Tibial nerve (tissue), 4 donors: ENCODE measurements around the gene DCAF15. TPM values are rescaled to one million over a fixed set of nuclear protein-coding genes. Genes with fewer than 3 reads are reported as not detected.

Experiments
- DNase-seq, 2 donors: peaks; one replicate each; pipeline ENCODE4 v3.0.0-alpha.2; 2019; ENCODE audit warnings: low spot score in 2 of 2
- H3K27ac ChIP-seq, 4 donors: fragments of 200-600 bp; sonication (generic) in 3 of 4; one replicate each; pipeline ENCODE4 v1.5.1; 2017 to 2019; ENCODE audit warnings: mild to moderate bottlenecking in 1 of 4
- H3K27me3 ChIP-seq, 2 donors: fragments of 200-600 bp; sonication (generic) in 1 of 2; one replicate each; pipeline versions ENCODE4 v1.5.1 to v1.6.0; 2017 to 2019
- H3K36me3 ChIP-seq, 3 donors: fragments of 200-600 bp; sonication (generic); one replicate each; pipeline ENCODE4 v1.5.1; 2018 to 2019
- H3K4me1 ChIP-seq, 4 donors: fragments of 200-600 bp; sonication (generic) in 3 of 4; one replicate each; pipeline ENCODE4 v1.5.1; 2017 to 2019
- H3K4me3 ChIP-seq, 4 donors: fragments of 200-600 bp; sonication (generic) in 3 of 4; one replicate each; pipeline ENCODE4 v1.5.1; 2017 to 2019; ENCODE audit warnings: mild to moderate bottlenecking in 1 of 4, moderate library complexity in 1 of 4
- H3K9me3 ChIP-seq, 4 donors: fragments of 200-600 bp; sonication (generic) in 3 of 4; one replicate each; pipeline ENCODE4 v1.5.1; 2017 to 2019
- EP300 ChIP-seq, 2 donors: sonication (generic); formaldehyde crosslinking; IDR thresholded peaks; one replicate each; pipeline ENCODE4 v1.6.1; 2017; ENCODE audit warnings: antibody characterized with exemption in 2 of 2, mild to moderate bottlenecking in 1 of 2
- POLR2A ChIP-seq, 2 donors: fragments of 450-650 bp; IDR thresholded peaks; one replicate each; pipeline ENCODE4 v1.6.1; 2017; ENCODE audit warnings: antibody characterized with exemption in 2 of 2, mild to moderate bottlenecking in 2 of 2, moderate library complexity in 2 of 2
- WGBS, 2 donors: methylation state at CpG; one replicate each; pipeline ENCODE4 v1.1.5; 2018; 5-methylcytosine and 5-hydroxymethylcytosine counted together
- total RNA-seq, 4 donors: library from RNA; depleted of rRNA; stranded (reverse); fragments of >200 nt; gene quantifications; one replicate each; pipeline ENCODE4 v1.1.0, GENCODE V29; 2016
- TF ChIP-seq, protein P1 (sequence below), 5 experiments: fragments of 200-600 bp in 3 of 5; fragments of 450-650 bp in 2 of 5; sonication (generic) in 3 of 5; IDR thresholded peaks; one replicate each; pipeline ENCODE4 v1.5.1; 2016 to 2019; ENCODE audit warnings: antibody characterized with exemption in 5 of 5, mild to moderate bottlenecking in 3 of 5, moderate library complexity in 2 of 5

Gene DCAF15
- total RNA-seq, 4 donors from 2014 or later: 14.3 to 31.5 (median 19.3) TPM

DNA sequence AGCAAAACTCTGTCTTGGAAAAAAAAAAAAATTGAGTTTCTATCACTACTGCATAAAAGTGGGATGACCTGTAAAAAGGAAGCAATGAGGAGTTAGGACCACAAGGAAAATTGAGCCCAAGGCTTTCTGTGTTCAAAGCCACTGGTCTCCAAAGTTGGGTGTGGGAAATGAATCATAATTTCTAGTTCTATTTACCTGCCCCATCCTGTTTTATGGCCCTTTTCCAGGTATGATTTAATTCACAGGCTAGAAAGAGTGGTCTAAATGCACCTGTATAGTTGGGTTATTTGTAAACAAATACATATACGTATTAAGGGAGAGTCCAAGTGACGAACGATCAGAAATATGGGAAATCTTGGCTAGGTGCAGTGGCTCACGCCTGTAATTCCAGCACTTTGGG, 5.9 kb upstream of the DCAF15 start:
- TF ChIP-seq, protein P1, sequence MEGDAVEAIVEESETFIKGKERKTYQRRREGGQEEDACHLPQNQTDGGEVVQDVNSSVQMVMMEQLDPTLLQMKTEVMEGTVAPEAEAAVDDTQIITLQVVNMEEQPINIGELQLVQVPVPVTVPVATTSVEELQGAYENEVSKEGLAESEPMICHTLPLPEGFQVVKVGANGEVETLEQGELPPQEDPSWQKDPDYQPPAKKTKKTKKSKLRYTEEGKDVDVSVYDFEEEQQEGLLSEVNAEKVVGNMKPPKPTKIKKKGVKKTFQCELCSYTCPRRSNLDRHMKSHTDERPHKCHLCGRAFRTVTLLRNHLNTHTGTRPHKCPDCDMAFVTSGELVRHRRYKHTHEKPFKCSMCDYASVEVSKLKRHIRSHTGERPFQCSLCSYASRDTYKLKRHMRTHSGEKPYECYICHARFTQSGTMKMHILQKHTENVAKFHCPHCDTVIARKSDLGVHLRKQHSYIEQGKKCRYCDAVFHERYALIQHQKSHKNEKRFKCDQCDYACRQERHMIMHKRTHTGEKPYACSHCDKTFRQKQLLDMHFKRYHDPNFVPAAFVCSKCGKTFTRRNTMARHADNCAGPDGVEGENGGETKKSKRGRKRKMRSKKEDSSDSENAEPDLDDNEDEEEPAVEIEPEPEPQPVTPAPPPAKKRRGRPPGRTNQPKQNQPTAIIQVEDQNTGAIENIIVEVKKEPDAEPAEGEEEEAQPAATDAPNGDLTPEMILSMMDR (IDR thresholded peaks at IDR 0.05): no peak
- no peak for TF ChIP-seq EP300 (IDR thresholded peaks at IDR 0.05)
- no peak for TF ChIP-seq POLR2A (IDR thresholded peaks at IDR 0.05)
- no peaks in the 10 kb centered on the region for H3K4me1 ChIP-seq
- 90 to 92% methylated on average over 4 of the region's 4 CpGs for WGBS, 2 donors
- DNase-seq: no peak
- H3K27me3 ChIP-seq: no peaks in the 10 kb centered on the region
- no peak overlapping the region for H3K4me3 ChIP-seq
- no peaks in the 10 kb centered on the region for H3K9me3 ChIP-seq
- H3K36me3 ChIP-seq: no peaks in the 10 kb centered on the region
- H3K27ac ChIP-seq: no peak overlapping the region

DNA sequence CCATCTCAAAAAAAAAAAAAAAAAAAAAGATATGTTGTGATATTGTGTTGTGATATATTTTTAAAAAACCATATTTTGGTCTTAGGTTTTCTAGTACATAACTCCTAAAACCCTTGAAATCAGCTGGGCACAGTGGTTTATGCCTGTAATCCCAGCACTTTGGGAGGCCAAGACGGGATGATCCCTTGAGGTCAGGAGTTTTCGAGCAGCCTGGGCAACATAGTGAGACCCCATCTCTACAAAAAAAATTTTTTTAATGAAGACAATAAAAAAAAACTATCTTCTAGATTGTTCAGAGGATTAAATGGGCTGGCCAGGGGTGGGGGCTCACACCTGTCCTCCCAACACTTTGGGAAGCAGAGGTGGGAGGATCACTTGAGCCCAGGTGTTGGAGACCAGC, 1.3 kb upstream of the DCAF15 start:
- TF ChIP-seq, protein P1 (IDR thresholded peaks at IDR 0.05): no peak
- no peak for DNase-seq
- Histone ChIP-seq H3K9me3 (no peaks in the 10 kb centered on the region), H3K27me3 (no peaks in the 10 kb centered on the region), H3K4me1 (peaks cover 0 to 24% (median 12%) of the 10 kb centered on the region in 4 donors), H3K27ac (no peak overlapping the region), H3K4me3 (no peak overlapping the region), H3K36me3 (peaks cover 0 to 21% (median 3%) of the 10 kb centered on the region in 3 donors)
- WGBS, 2 donors: 79 to 91% methylated on average over 2 of the region's 2 CpGs

DNA sequence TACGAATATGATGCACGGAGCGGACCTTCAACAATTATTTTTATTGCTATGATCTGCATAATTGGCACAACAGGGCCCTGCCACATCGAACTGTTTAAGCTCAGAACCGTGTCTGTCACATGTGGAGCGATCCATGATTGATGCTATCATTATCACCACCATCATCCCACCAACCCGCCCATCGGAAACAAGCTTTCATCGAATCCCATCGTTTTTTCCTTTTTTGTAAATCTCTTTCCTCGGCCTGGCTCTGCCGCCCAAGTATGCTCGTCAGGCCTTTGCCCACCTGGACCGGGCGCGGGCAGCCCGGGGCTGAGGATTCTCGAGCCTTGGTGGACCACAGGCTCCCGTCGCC, 533 bp upstream of the DCAF15 start:
- 9 to 11% methylated on average over 20 of the region's 20 CpGs for WGBS, 2 donors
- no peak for DNase-seq

DNA sequence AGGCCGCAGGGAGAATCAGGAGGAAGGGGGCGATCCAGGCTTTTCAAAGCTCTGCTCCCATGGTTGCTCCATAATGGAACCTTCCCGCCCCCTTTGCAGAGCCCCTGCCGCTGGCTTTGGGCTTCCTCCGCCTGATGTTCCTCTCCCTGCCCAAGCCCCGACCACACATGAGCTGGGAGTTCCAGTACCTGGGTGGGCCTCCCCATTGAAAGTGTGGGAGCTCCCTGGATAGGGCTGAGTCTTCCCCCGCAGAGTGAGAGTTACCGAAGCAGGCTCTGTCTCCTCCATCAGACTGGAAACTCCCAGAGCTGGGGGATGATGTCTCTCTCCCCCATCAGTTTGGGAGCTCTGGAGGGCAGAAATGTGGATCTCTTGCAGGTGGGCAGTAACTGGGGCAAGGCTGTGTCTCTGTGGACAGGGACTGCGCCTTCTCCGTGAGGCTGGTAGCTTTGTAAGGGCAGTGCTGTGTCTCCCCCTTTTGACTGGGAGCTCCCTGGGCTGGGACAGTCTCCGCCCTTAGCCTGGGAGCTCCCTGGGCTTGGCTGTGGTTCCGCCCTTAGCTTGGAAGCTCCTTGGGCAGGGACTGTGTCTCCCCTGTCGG, 722 bp downstream of the DCAF15 start:
- peaks cover 0 to 24% (median 12%) of the 10 kb centered on the region in 4 donors for H3K4me1 ChIP-seq
- H3K36me3 ChIP-seq: peaks cover 2 to 41% (median 15%) of the 10 kb centered on the region in 3 donors
- H3K4me3 ChIP-seq: peak overlapping the region; percentile 68 to 96 (median 82)
- 0 to 2% methylated on average over 5 to 13 of the region's 13 CpGs for whole genome bisulfite sequencing, 2 donors
- DNase-seq: no peak
- H3K27me3 ChIP-seq: no peaks in the 10 kb centered on the region
- TF ChIP-seq POLR2A (IDR thresholded peaks at IDR 0.05) (no peak), EP300 (IDR thresholded peaks at IDR 0.05) (no peak)
- TF ChIP-seq, protein P1 (IDR thresholded peaks at IDR 0.05): no peak
- peak overlapping the region; percentile 58 to 93 (median 88) for H3K27ac ChIP-seq
- H3K9me3 ChIP-seq: no peaks in the 10 kb centered on the region

More for the DNA sequence above, 533 bp upstream of the DCAF15 start:
- TF ChIP-seq POLR2A (IDR thresholded peaks at IDR 0.05): no peak
- TF ChIP-seq EP300 (IDR thresholded peaks at IDR 0.05): no peak
- TF ChIP-seq, protein P1 (IDR thresholded peaks at IDR 0.05): no peak
- Histone ChIP-seq H3K9me3 (no peaks in the 10 kb centered on the region), H3K36me3 (peaks cover 1 to 29% (median 9%) of the 10 kb centered on the region in 3 donors), H3K4me1 (peaks cover 0 to 24% (median 12%) of the 10 kb centered on the region in 4 donors), H3K4me3 (peak overlapping the region; percentile 24 to 96 (median 73)), H3K27me3 (no peaks in the 10 kb centered on the region), H3K27ac (peak overlapping the region in 2 of 4 donors; percentile 46 to 93)

DNA sequence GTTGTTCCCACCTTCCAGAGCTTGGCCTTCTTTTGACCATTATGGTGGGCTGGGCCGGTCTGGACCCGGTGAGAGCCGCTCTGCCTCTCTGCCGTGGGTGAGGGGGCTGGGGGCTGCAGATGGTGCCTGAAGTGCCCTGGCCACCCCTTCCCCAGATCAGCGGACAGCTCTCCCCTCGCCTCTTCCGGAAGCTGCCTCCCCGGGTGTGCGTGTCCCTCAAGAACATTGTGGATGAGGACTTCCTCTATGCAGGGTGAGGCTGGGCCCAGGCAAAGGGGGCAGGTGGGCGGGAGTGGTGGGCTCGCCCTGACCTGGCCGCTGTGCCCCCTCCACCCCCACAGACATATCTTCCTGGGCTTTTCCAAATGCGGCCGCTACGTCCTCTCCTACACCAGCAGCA, 1.9 kb downstream of the DCAF15 start:
- no peaks in the 10 kb centered on the region for H3K27me3 ChIP-seq
- whole genome bisulfite sequencing, 2 donors: 93 to 95% methylated on average over 11 to 15 of the region's 15 CpGs
- DNase-seq: no peak
- peaks cover 2 to 53% (median 15%) of the 10 kb centered on the region in 3 donors for H3K36me3 ChIP-seq
- H3K4me3 ChIP-seq: no peak overlapping the region
- H3K4me1 ChIP-seq: peaks cover 0 to 24% (median 12%) of the 10 kb centered on the region in 4 donors
- H3K9me3 ChIP-seq: no peaks in the 10 kb centered on the region
- no peak overlapping the region for H3K27ac ChIP-seq
- TF ChIP-seq EP300 (IDR thresholded peaks at IDR 0.05): no peak
- TF ChIP-seq POLR2A (IDR thresholded peaks at IDR 0.05): no peak
- TF ChIP-seq, protein P1 (IDR thresholded peaks at IDR 0.05): no peak
